ENCODE data around the gene DAAM1. TPM values are rescaled to one million over a fixed set of nuclear protein-coding genes. Genes with fewer than 3 reads are reported as not detected.

The DAAM1 gene
- polyA plus RNA-seq, 1 donor from 2014 or later: 161 TPM

DNA sequence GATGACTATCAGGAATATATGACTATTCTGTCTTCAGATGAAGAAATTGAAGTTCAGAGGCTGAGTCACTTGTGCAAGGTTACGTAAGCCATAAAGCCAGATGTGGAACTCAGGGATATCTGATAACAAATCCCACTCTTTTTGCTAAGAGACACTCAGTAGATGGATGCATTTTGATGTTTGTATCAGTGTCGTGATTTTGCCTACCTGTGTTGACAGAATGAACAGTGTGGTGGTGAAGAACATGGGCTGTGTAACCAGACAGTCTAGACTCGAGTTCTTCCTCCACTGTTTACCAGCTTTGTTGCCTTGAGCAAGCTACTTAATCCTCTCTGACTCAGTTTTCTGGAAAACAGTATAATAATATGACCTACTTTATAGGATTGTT is 93.9 kb downstream of the DAAM1 start:
- H2AFZ ChIP-seq (ENCODE audit: low read depth, low read length): no peak overlapping the region
- H3K79me2 ChIP-seq (replicated peaks; ENCODE audit: insufficient read depth, low read length): peaks cover 8% of the 10 kb centered on the region
- no peak overlapping the region for H3K4me2 ChIP-seq (ENCODE audit: low read length)
- H3K4me3 ChIP-seq (ENCODE audit: low read length): no peak overlapping the region
- H3K9me2 ChIP-seq (ENCODE audit: insufficient read depth, low read length): no peaks in the 10 kb centered on the region
- H3K9ac ChIP-seq (ENCODE audit: low read length): no peak overlapping the region
- no peak overlapping the region for H3K27ac ChIP-seq (ENCODE audit: low read length)
- peaks cover 14% of the 10 kb centered on the region for H3K36me3 ChIP-seq (ENCODE audit: insufficient read depth, low read length)
- H3K27me3 ChIP-seq (ENCODE audit: insufficient read depth, low read depth, low read length): no peaks in the 10 kb centered on the region
- H3K9me3 ChIP-seq (ENCODE audit: low read length): no peaks in the 10 kb centered on the region
- H4K20me1 ChIP-seq (ENCODE audit: insufficient read depth): no peaks in the 10 kb centered on the region
- H3F3A ChIP-seq (ENCODE audit: insufficient read depth, low read length, poor library complexity, severe bottlenecking): no peaks in the 10 kb centered on the region
- no peak for TF ChIP-seq TAF1 (IDR thresholded peaks at IDR 0.05; ENCODE audit: low read depth)
- no peak for TF ChIP-seq RAD21 (conservative IDR thresholded peaks at IDR 0.05)

DNA sequence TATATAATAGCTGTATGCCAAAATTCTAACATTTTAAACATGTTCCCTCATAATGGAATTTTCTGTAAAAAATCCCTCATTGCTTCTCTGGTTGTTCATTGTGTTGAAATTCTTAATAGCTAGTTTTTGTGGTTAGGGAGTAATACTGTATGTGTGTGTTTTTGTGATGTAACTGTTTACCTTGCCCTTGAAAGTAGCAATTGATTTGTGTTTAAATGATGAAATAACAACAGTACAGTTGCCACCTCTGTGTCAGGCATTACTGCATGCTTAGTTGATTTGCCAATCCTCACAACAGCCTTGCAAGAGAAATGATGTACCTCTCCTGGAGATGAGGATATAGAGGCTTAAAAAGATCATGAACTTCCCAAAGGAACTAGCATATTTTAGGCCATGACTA is 94.9 kb downstream of the DAAM1 start:
- Histone ChIP-seq H3K79me2 (replicated peaks; ENCODE audit: insufficient read depth, low read length) (peaks cover 8% of the 10 kb centered on the region), H3K4me3 (ENCODE audit: low read length) (no peak overlapping the region), H3K9ac (ENCODE audit: low read length) (no peak overlapping the region), H4K20me1 (ENCODE audit: insufficient read depth) (no peaks in the 10 kb centered on the region), H3K4me2 (ENCODE audit: low read length) (no peak overlapping the region), H3K27me3 (ENCODE audit: insufficient read depth, low read depth, low read length) (no peaks in the 10 kb centered on the region), H3K9me3 (ENCODE audit: low read length) (no peaks in the 10 kb centered on the region), H3K27ac (ENCODE audit: low read length) (no peak overlapping the region), H3K36me3 (ENCODE audit: insufficient read depth, low read length) (peaks cover 14% of the 10 kb centered on the region), H3K9me2 (ENCODE audit: insufficient read depth, low read length) (no peaks in the 10 kb centered on the region), H2AFZ (ENCODE audit: low read depth, low read length) (no peak overlapping the region), H3F3A (ENCODE audit: insufficient read depth, low read length, poor library complexity, severe bottlenecking) (no peaks in the 10 kb centered on the region)
- TF ChIP-seq SMC3 (conservative IDR thresholded peaks at IDR 0.05; ENCODE audit: poor library complexity): no peak
- no peak for TF ChIP-seq EZH2 (IDR thresholded peaks at IDR 0.05; ENCODE audit: borderline replicate concordance, insufficient read depth, low read length, poor library complexity, severe bottlenecking)
- no peak for TF ChIP-seq TAF1 (IDR thresholded peaks at IDR 0.05; ENCODE audit: low read depth)
- TF ChIP-seq, protein P1, sequence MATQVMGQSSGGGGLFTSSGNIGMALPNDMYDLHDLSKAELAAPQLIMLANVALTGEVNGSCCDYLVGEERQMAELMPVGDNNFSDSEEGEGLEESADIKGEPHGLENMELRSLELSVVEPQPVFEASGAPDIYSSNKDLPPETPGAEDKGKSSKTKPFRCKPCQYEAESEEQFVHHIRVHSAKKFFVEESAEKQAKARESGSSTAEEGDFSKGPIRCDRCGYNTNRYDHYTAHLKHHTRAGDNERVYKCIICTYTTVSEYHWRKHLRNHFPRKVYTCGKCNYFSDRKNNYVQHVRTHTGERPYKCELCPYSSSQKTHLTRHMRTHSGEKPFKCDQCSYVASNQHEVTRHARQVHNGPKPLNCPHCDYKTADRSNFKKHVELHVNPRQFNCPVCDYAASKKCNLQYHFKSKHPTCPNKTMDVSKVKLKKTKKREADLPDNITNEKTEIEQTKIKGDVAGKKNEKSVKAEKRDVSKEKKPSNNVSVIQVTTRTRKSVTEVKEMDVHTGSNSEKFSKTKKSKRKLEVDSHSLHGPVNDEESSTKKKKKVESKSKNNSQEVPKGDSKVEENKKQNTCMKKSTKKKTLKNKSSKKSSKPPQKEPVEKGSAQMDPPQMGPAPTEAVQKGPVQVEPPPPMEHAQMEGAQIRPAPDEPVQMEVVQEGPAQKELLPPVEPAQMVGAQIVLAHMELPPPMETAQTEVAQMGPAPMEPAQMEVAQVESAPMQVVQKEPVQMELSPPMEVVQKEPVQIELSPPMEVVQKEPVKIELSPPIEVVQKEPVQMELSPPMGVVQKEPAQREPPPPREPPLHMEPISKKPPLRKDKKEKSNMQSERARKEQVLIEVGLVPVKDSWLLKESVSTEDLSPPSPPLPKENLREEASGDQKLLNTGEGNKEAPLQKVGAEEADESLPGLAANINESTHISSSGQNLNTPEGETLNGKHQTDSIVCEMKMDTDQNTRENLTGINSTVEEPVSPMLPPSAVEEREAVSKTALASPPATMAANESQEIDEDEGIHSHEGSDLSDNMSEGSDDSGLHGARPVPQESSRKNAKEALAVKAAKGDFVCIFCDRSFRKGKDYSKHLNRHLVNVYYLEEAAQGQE (IDR thresholded peaks at IDR 0.05; ENCODE audit: borderline replicate concordance): no peak
- TF ChIP-seq RAD21 (conservative IDR thresholded peaks at IDR 0.05): no peak
- TF ChIP-seq, protein P2, sequence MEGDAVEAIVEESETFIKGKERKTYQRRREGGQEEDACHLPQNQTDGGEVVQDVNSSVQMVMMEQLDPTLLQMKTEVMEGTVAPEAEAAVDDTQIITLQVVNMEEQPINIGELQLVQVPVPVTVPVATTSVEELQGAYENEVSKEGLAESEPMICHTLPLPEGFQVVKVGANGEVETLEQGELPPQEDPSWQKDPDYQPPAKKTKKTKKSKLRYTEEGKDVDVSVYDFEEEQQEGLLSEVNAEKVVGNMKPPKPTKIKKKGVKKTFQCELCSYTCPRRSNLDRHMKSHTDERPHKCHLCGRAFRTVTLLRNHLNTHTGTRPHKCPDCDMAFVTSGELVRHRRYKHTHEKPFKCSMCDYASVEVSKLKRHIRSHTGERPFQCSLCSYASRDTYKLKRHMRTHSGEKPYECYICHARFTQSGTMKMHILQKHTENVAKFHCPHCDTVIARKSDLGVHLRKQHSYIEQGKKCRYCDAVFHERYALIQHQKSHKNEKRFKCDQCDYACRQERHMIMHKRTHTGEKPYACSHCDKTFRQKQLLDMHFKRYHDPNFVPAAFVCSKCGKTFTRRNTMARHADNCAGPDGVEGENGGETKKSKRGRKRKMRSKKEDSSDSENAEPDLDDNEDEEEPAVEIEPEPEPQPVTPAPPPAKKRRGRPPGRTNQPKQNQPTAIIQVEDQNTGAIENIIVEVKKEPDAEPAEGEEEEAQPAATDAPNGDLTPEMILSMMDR (IDR thresholded peaks at IDR 0.05; ENCODE audit: poor library complexity, severe bottlenecking): no peak
- no peak for TF ChIP-seq MXI1 (conservative IDR thresholded peaks at IDR 0.05; ENCODE audit: poor library complexity, severe bottlenecking)
- TF ChIP-seq EP300 (conservative IDR thresholded peaks at IDR 0.05; ENCODE audit: poor library complexity, severe bottlenecking): no peak
- no peak for TF ChIP-seq POLR2AphosphoS5 (IDR thresholded peaks at IDR 0.05)

DNA sequence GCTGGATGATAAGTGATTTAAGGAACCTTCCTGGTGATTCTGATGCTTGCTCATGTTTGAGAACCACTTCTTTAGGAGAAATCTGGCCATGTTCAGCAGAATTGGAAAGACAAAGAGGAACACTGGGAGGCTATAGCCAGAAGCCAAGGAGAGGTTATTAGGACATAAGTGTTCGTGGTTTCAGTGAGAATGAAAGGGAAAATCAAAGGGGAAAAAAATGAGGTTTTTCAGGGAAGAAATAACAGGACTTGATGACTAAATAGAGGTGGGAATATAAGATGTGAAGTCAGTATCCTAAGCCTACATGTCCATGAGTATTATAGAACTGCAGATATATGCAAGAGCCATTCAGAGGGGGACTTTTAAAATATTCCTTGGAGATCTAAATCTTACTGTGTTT is 95.6 kb downstream of the DAAM1 start:
- no peak overlapping the region for H2AFZ ChIP-seq (ENCODE audit: low read depth, low read length)
- H3K9me3 ChIP-seq (ENCODE audit: low read length): no peaks in the 10 kb centered on the region
- TF ChIP-seq TAF1 (IDR thresholded peaks at IDR 0.05; ENCODE audit: low read depth) (no peak), MXI1 (conservative IDR thresholded peaks at IDR 0.05; ENCODE audit: poor library complexity, severe bottlenecking) (no peak), SMC3 (conservative IDR thresholded peaks at IDR 0.05; ENCODE audit: poor library complexity) (no peak), RAD21 (conservative IDR thresholded peaks at IDR 0.05) (no peak), POLR2AphosphoS5 (IDR thresholded peaks at IDR 0.05) (no peak), EP300 (conservative IDR thresholded peaks at IDR 0.05; ENCODE audit: poor library complexity, severe bottlenecking) (no peak), EZH2 (IDR thresholded peaks at IDR 0.05; ENCODE audit: borderline replicate concordance, insufficient read depth, low read length, poor library complexity, severe bottlenecking) (no peak)
- TF ChIP-seq, protein P1 (IDR thresholded peaks at IDR 0.05; ENCODE audit: borderline replicate concordance): no peak
- TF ChIP-seq, protein P2 (IDR thresholded peaks at IDR 0.05; ENCODE audit: poor library complexity, severe bottlenecking): no peak
- peaks cover 8% of the 10 kb centered on the region for H3K79me2 ChIP-seq (replicated peaks; ENCODE audit: insufficient read depth, low read length)
- H3F3A ChIP-seq (ENCODE audit: insufficient read depth, low read length, poor library complexity, severe bottlenecking): no peaks in the 10 kb centered on the region
- H3K36me3 ChIP-seq (ENCODE audit: insufficient read depth, low read length): peaks cover 14% of the 10 kb centered on the region
- H3K4me2 ChIP-seq (ENCODE audit: low read length): no peak overlapping the region
- H3K4me3 ChIP-seq (ENCODE audit: low read length): no peak overlapping the region
- H3K27ac ChIP-seq (ENCODE audit: low read length): no peak overlapping the region
- no peak overlapping the region for H3K9ac ChIP-seq (ENCODE audit: low read length)
- no peaks in the 10 kb centered on the region for H3K9me2 ChIP-seq (ENCODE audit: insufficient read depth, low read length)
- H3K27me3 ChIP-seq (ENCODE audit: insufficient read depth, low read depth, low read length): no peaks in the 10 kb centered on the region
- H4K20me1 ChIP-seq (ENCODE audit: insufficient read depth): no peaks in the 10 kb centered on the region

Data from neural cell (in vitro differentiated cells).